Spleen (tissue), 11 donors: Measurements from ENCODE around the gene ZNF284. TPM values are rescaled to one million over a fixed set of nuclear protein-coding genes. Genes with fewer than 3 reads are reported as not detected.

Source experiments
- DNase-seq: peaks from one replicate; pipeline ENCODE4 v3.0.0-alpha.2; 2020
- H3K27ac ChIP-seq, 8 donors: fragments of 200-600 bp; sonication (generic) in 7 of 8; 1 replicate in 4 of 8; 2 replicates in 4 of 8; pipeline versions ENCODE4 v1.5.0 to v1.8.0; 2016 to 2021; ENCODE audit warnings: inconsistent platforms in 4 of 8, mild to moderate bottlenecking in 4 of 8, moderate library complexity in 1 of 8
- H3K27me3 ChIP-seq, 7 donors: fragments of 200-600 bp; sonication (generic) in 6 of 7; replicated peaks in 1 of 7; 1 replicate in 4 of 7; 2 replicates in 3 of 7; pipeline versions ENCODE4 v1.5.0 to v1.8.0; 2016 to 2021; ENCODE audit warnings: inconsistent platforms in 3 of 7, mild to moderate bottlenecking in 1 of 7
- H3K36me3 ChIP-seq, 6 donors: fragments of 200-600 bp; sonication (generic) in 5 of 6; 1 replicate in 4 of 6; 2 replicates in 2 of 6; pipeline versions ENCODE4 v1.5.0 to v1.8.0; 2016 to 2021; ENCODE audit warnings: inconsistent platforms in 2 of 6
- H3K4me1 ChIP-seq, 6 donors: fragments of 200-600 bp; sonication (generic) in 5 of 6; 1 replicate in 3 of 6; 2 replicates in 3 of 6; pipeline versions ENCODE4 v1.5.0 to v1.8.0; 2016 to 2021; ENCODE audit warnings: inconsistent platforms in 3 of 6
- H3K4me3 ChIP-seq, 8 donors: fragments of 200-600 bp; sonication (generic) in 7 of 8; 1 replicate in 4 of 8; 2 replicates in 4 of 8; pipeline versions ENCODE4 v1.5.0 to v1.8.0; 2016 to 2021; ENCODE audit warnings: inconsistent platforms in 4 of 8, mild to moderate bottlenecking in 4 of 8, moderate library complexity in 2 of 8
- H3K9me3 ChIP-seq, 8 donors: fragments of 200-600 bp; sonication (generic) in 7 of 8; 1 replicate in 4 of 8; 2 replicates in 4 of 8; pipeline versions ENCODE4 v1.5.0 to v1.8.0; 2016 to 2021; ENCODE audit warnings: inconsistent platforms in 4 of 8
- CTCF ChIP-seq, 11 experiments: fragments of 200-600 bp in 7 of 11; fragments of 450-650 bp in 4 of 11; sonication (generic) in 4 of 11; IDR thresholded peaks in 8 of 11; conservative IDR thresholded peaks in 3 of 11; 1 replicate in 7 of 11; 2 replicates in 4 of 11; pipeline versions ENCODE4 v1.4.0 to v1.8.0; 2016 to 2021; ENCODE audit warnings: antibody characterized with exemption in 11 of 11, inconsistent platforms in 4 of 11, mild to moderate bottlenecking in 1 of 11
- POLR2A ChIP-seq, 3 donors: fragments of 450-650 bp; IDR thresholded peaks; one replicate each; pipeline ENCODE4 v1.5.1; 2017; ENCODE audit warnings: antibody characterized with exemption in 3 of 3, mild to moderate bottlenecking in 1 of 3
- POLR2AphosphoS5 ChIP-seq, 3 donors: sonication (generic); formaldehyde crosslinking; IDR thresholded peaks; one replicate each; pipeline ENCODE4 v1.5.1; 2017; ENCODE audit warnings: antibody characterized with exemption in 3 of 3
- WGBS, 5 donors: extraction: QIAGEN DNeasy Blood & Tissue Kit in 3 of 5; methylation state at CpG; one replicate each; pipeline versions ENCODE4 v1.1.5 to v1.1.7; 2013 to 2018; 5-methylcytosine and 5-hydroxymethylcytosine counted together
- intact Hi-C: fragments of 100-400 bp; cut with DNase I; formaldehyde crosslinking; loops from one replicate; pipeline ENCODE4 v1.15.0; 2023; ENCODE audit warnings: low total_unique reads
- polyA plus RNA-seq, 3 donors: library from polyadenylated mRNA; stranded (reverse); fragments of 200-250 nt; gene quantifications; one replicate each; pipeline ENCODE4 v1.2.1, GENCODE V29; 2013
- total RNA-seq, 7 donors: library from RNA; depleted of rRNA in 3 of 7; stranded (reverse); fragments of >200 nt in 3 of 7; fragmentation: NEBNext Ultra II Directional in 4 of 7; extraction: Animal tissue kit (Norgen Biotek cat#: 25700) in 4 of 7; gene quantifications; one replicate each; pipeline versions ENCODE4 v1.1.0 to v1.2.1, GENCODE V29; 2016 to 2021
- donor health status: healthy with polysubstance abuse.
- donor health status: DM: no; HTN: no; CAD: no; lungs with moderate emphysema.
- donor health status: DM: no; HTN: no; CAD: no.
- donor health status: Bipolar disorder and iron deficiency.
- donor health status: healthy.
- donor health status: DM: no; HTN: no; CAD: no.
- donor health status: DM: yes; HTN: yes; CAD: no.

The ZNF284 gene
- total and polyA plus RNA-seq, 10 donors = 0.59 to 3.8 (median 2.6) TPM

GRCh38 chr19:44092108-44092507 is 20.1 kb downstream of the ZNF284 start:
- no peak overlapping the region for H3K27ac ChIP-seq
- H3K4me1 ChIP-seq = peaks cover 8 to 30% (median 23%) of the 10 kb centered on the region in 6 donors
- WGBS, 5 donors = 59 to 73% (median 69%) methylated on average over 4 of the region's 4 CpGs
- no peak for DNase-seq
- intact Hi-C loops = loop anchor here (10.0 kb wide), 1 partner anchor 87 kb away; the partner anchor contains the start of gene ZNF230
- peaks cover 0 to 24% (median 4%) of the 10 kb centered on the region in 6 donors for H3K36me3 ChIP-seq
- no peaks in the 10 kb centered on the region for H3K27me3 ChIP-seq
- TF ChIP-seq CTCF (IDR thresholded peaks at IDR 0.05 in 8 of 11, conservative IDR thresholded peaks at IDR 0.05 in 3 of 11) (no peak), POLR2A (IDR thresholded peaks at IDR 0.05) (no peak), POLR2AphosphoS5 (IDR thresholded peaks at IDR 0.05) (no peak)
- H3K4me3 ChIP-seq = no peak overlapping the region
- no peaks in the 10 kb centered on the region for H3K9me3 ChIP-seq

GRCh38 chr19:44093931-44094765 is 22.2 kb downstream of the ZNF284 start, which contains the start of gene ZNF224:
Gene ZNF224 (plus strand): TSS chr19:44094361. CDS start chr19:44097874, 3,513 bp downstream.
- Histone ChIP-seq H3K9me3 (peaks cover 0 to 3% (median 0%) of the 10 kb centered on the region in 8 donors), H3K4me1 (peaks cover 8 to 31% (median 24%) of the 10 kb centered on the region in 6 donors), H3K4me3 (peak within 1 kb of the TSS; percentile 70 to 94 (median 88)), H3K27ac (peak within 1 kb of the TSS; percentile 69 to 88 (median 82)), H3K36me3 (peaks cover 0 to 30% (median 21%) of the 10 kb centered on the region in 6 donors), H3K27me3 (no peaks in the 10 kb centered on the region)
- WGBS, 5 donors = 0 to 1% (median 0%) methylated on average over 35 to 50 of the region's 50 CpGs
- intact Hi-C loops = loop anchor here (10.0 kb wide), 1 partner anchor 89 kb away; the partner anchor contains the start of gene ZNF230
- peak; percentile 95 for DNase-seq
- TF ChIP-seq POLR2A (IDR thresholded peaks at IDR 0.05) (no peak), POLR2AphosphoS5 (IDR thresholded peaks at IDR 0.05) (peak in 2 of 3 donors; percentile 77 to 86)

GRCh38 chr19:44107751-44108150 is 35.8 kb downstream of the ZNF284 start:
- Histone ChIP-seq H3K27me3 (no peaks in the 10 kb centered on the region), H3K9me3 (peaks cover 29 to 96% (median 94%) of the 10 kb centered on the region in 8 donors), H3K4me1 (peaks cover 4 to 13% (median 9%) of the 10 kb centered on the region in 6 donors), H3K27ac (no peak overlapping the region), H3K4me3 (no peak overlapping the region), H3K36me3 (peaks cover 17 to 65% (median 45%) of the 10 kb centered on the region in 6 donors)
- no peak for DNase-seq
- intact Hi-C loops = no loop called here
- WGBS, 5 donors = 95 to 97% (median 95%) methylated on average over 3 of the region's 3 CpGs
- no peak for TF ChIP-seq POLR2A (IDR thresholded peaks at IDR 0.05)
- TF ChIP-seq POLR2AphosphoS5 (IDR thresholded peaks at IDR 0.05) = no peak
- no peak for TF ChIP-seq CTCF (IDR thresholded peaks at IDR 0.05 in 8 of 11, conservative IDR thresholded peaks at IDR 0.05 in 3 of 11)

GRCh38 chr19:44109458-44109857 is 37.5 kb downstream of the ZNF284 start:
- no peak overlapping the region for H3K27ac ChIP-seq
- no peak overlapping the region for H3K4me3 ChIP-seq
- peaks cover 29 to 79% (median 78%) of the 10 kb centered on the region in 8 donors for H3K9me3 ChIP-seq
- H3K4me1 ChIP-seq = peaks cover 8 to 23% (median 17%) of the 10 kb centered on the region in 6 donors
- DNase-seq = no peak
- no peak for TF ChIP-seq POLR2A (IDR thresholded peaks at IDR 0.05)
- no peak for TF ChIP-seq CTCF (IDR thresholded peaks at IDR 0.05 in 8 of 11, conservative IDR thresholded peaks at IDR 0.05 in 3 of 11)
- TF ChIP-seq POLR2AphosphoS5 (IDR thresholded peaks at IDR 0.05) = no peak
- intact Hi-C loops = no loop called here
- peaks cover 17 to 48% (median 28%) of the 10 kb centered on the region in 6 donors for H3K36me3 ChIP-seq
- H3K27me3 ChIP-seq = no peaks in the 10 kb centered on the region
